GM10248 (cell line): ENCODE data around the gene RARS1.

Experiments used
- CTCF ChIA-PET: fragments of 300-600 bp; sonication (Branson Sonifier 250); formaldehyde crosslinking; extraction: SDS; loops from one replicate; lab custom pipeline; 2021; ENCODE audit warnings: antibody characterized with exemption; lab: Yijun Ruan, JAX
- POLR2A ChIA-PET: fragments of 350-650 bp; sonication (Branson Sonifier 250); formaldehyde crosslinking; extraction: SDS; loops from one replicate; lab custom pipeline; 2020; ENCODE audit warnings: antibody characterized with exemption; lab: Yijun Ruan, JAX
- DNase-seq: peaks from one replicate; pipeline ENCODE4 v3.0.0; 2012; ENCODE audit errors: extremely low spot score
- TF ChIP-seq, protein P1 (sequence below): IDR thresholded peaks from 2 replicates; pipeline ENCODE4 v1.5.1; 2012; ENCODE audit warnings: mild to moderate bottlenecking, low read depth; ENCODE audit errors: extremely low read depth, missing control alignments, control extremely low read depth

The RARS1 gene

DNA sequence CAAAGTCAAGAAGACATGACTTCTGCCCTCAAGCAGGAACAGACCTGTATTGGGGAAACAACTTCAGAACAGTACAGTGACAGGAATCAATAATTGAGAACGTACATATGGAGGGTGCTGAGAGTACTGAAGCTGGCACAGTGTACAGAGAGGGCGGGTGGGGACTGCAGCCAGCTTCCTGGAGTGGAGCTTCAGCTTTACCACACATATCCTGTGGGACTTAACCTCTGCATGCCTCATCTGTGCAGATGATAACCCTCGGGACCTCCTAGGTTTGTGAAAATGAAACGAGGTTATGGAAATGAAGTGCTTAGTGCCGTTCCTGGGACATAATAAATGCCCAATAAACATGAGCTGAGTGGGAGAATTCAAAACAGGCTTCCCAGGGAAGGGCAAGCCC, 22.1 kb upstream of the RARS1 start:
- CTCF ChIA-PET = interaction anchor here (1.2 kb wide), 1 partner anchor 34 kb away, joined by 3 read pairs; no protein-coding TSS in a partner anchor
- POLR2A ChIA-PET = no interaction called here
- TF ChIP-seq, protein P1, sequence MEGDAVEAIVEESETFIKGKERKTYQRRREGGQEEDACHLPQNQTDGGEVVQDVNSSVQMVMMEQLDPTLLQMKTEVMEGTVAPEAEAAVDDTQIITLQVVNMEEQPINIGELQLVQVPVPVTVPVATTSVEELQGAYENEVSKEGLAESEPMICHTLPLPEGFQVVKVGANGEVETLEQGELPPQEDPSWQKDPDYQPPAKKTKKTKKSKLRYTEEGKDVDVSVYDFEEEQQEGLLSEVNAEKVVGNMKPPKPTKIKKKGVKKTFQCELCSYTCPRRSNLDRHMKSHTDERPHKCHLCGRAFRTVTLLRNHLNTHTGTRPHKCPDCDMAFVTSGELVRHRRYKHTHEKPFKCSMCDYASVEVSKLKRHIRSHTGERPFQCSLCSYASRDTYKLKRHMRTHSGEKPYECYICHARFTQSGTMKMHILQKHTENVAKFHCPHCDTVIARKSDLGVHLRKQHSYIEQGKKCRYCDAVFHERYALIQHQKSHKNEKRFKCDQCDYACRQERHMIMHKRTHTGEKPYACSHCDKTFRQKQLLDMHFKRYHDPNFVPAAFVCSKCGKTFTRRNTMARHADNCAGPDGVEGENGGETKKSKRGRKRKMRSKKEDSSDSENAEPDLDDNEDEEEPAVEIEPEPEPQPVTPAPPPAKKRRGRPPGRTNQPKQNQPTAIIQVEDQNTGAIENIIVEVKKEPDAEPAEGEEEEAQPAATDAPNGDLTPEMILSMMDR = no peak
- DNase-seq = no peak

DNA sequence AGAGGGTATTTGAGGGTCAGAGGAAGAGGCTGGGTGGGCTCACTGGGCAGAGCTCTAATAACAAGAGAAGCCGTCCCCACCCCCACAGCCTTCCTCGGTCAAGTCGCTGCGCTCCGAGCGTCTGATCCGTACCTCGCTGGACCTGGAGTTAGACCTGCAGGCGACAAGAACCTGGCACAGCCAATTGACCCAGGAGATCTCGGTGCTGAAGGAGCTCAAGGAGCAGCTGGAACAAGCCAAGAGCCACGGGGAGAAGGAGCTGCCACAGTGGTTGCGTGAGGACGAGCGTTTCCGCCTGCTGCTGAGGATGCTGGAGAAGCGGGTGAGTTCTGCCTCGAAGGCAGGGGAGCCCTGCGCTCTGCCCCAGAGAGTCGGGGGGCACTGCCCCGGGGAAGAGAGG, 21.6 kb upstream of the RARS1 start:
- ChIA-PET CTCF (interaction anchor here (1.2 kb wide), 1 partner anchor 34 kb away, joined by 3 read pairs; no protein-coding TSS in a partner anchor), POLR2A (no interaction called here)
- DNase-seq = no peak
- TF ChIP-seq, protein P1 = no peak

DNA sequence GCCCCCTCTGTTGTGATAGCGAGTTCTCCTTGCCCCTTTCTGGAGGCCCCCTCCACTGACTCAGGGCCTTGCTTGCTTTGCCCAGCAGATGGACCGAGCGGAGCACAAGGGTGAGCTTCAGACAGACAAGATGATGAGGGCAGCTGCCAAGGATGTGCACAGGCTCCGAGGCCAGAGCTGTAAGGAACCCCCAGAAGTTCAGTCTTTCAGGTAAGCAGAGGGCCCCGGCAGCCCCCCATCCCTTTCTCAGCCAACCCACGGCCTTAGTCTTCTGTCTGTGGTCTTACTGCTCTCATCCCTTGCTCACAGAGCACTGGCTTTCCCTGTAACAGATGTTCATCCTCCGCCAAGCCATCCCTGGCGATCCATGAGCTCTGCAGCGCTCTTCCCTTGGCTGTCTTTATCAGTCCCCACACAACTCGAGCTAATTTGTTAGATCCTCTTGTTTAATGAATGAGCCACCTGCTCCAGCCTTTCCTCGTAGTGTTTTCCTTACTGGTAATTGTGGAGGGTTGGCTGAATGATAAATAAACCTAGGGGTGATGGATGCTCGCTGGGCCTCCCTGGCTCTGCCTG, 18.4 kb upstream of the RARS1 start:
- TF ChIP-seq, protein P1 = no peak
- CTCF ChIA-PET = no interaction called here

DNA sequence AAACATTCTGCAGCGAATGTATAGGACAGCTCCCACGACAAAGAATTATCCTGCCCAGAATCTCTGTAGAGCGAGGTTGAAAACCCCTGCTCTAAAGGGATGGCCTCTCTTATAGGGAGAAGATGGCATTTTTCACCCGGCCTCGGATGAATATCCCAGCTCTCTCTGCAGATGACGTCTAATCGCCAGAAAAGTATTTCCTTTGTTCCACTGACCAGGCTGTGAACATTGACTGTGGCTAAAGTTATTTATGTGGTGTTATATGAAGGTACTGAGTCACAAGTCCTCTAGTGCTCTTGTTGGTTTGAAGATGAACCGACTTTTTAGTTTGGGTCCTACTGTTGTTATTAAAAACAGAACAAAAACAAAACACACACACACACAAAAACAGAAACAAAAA, 17.4 kb upstream of the RARS1 start:
- POLR2A ChIA-PET = no interaction called here

More for the DNA sequence above, 18.4 kb upstream of the RARS1 start:
- POLR2A ChIA-PET = no interaction called here
- no peak for DNase-seq

DNA sequence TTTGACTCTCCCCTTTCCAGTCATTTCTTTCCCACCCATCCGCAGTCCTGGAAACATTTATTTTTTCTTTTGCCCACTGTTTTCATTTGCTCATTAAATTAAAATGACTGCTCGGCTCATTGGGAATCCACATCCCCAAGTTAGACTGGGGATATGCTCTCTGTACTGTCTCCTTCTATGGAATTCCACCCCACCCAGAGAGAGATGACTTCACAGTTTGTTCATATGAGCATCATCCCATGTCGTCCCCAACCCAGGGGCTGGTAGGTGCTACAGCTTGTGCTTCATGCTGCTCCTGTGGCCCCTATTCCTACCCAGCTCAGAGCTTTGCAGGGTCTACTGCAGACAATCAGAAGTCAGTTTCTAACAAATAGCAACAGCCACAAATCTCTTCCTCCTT, 16.5 kb upstream of the RARS1 start:
- TF ChIP-seq, protein P1 = no peak
- ChIA-PET CTCF (no interaction called here), POLR2A (no interaction called here)
- no peak for DNase-seq

More for the DNA sequence above, 17.4 kb upstream of the RARS1 start:
- TF ChIP-seq, protein P1 = no peak
- DNase-seq = no peak
- CTCF ChIA-PET = no interaction called here

DNA sequence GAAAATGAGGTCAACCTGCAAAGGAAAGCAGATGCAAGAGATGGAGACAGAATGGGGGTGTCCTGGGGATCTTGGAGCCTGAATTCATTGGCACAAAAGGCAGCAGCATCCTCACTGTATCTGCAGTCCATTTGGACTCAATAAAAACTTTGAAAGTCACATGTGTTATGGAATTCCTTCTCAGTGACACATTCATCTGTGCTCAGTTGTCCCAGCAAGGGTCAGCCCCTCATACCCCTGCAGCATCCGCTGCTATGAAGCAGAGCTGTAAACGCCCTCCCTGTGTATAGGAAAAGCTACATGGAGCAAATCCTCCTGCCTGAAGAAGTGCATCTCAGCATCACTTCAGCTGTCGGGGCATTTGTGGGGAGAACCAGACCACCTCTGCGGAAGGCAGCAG, 14.5 kb upstream of the RARS1 start:
- CTCF ChIA-PET = interaction anchor here (0.7 to 1.0 kb wide), 2 partner anchors 9 to 202 kb away, joined by 3 read pairs; no protein-coding TSS in a partner anchor
- POLR2A ChIA-PET = no interaction called here
- TF ChIP-seq, protein P1 = no peak
- DNase-seq = no peak
